ENCODE measurements around the gene NUP93. TPM values are rescaled to one million over a fixed set of nuclear protein-coding genes. Genes with fewer than 3 reads are reported as not detected.

Gene NUP93
- total RNA-seq, 1 experiment from 2014 or later = 165 TPM

- H3K4me1 ChIP-seq (ENCODE audit: insufficient read depth, low read length) = no peaks in the 10 kb centered on the region
- H3K4me2 ChIP-seq (ENCODE audit: insufficient read depth, insufficient read length, low read length) = no peak overlapping the region
- Mint-ChIP-seq H3K9me3 (no peaks in the 10 kb centered on the region), H3K4me1 (no peaks in the 10 kb centered on the region), H3K27me3 (ENCODE audit: low read depth) (no peaks in the 10 kb centered on the region), H3K36me3 (ENCODE audit: insufficient read depth in 1 of 3, low read depth in 3 of 3) (peaks cover 45 to 93% (median 80%) of the 10 kb centered on the region in 3 experiments; a peak in 6 of 7 replicates), H3K27ac (no peak overlapping the region), H3K4me3 (no peak overlapping the region)
- no peak overlapping the region for H3K23ac ChIP-seq (ENCODE audit: insufficient read length, low read depth, low read length)
- no peak overlapping the region for H2BK12ac ChIP-seq (ENCODE audit: insufficient read length, low read depth, low read length)
- H3K9ac ChIP-seq (ENCODE audit: extremely low read depth, insufficient read length, low read length) = no peak overlapping the region
- H2BK120ac ChIP-seq (ENCODE audit: low read depth, low read length, poor library complexity, severe bottlenecking) = no peak overlapping the region
- no peak overlapping the region for H4K91ac ChIP-seq (ENCODE audit: insufficient read length, low read depth, low read length)
- H3T11ph ChIP-seq (ENCODE audit: low read length) = no peak overlapping the region
- H3K14ac ChIP-seq (ENCODE audit: insufficient read depth, low read length) = no peak overlapping the region
- H3K79me2 ChIP-seq (ENCODE audit: insufficient read depth, low read length) = no peaks in the 10 kb centered on the region
- H3K56ac ChIP-seq (ENCODE audit: insufficient read length, low read depth, low read length) = no peak overlapping the region
- no peaks in the 10 kb centered on the region for H3K79me1 ChIP-seq (ENCODE audit: insufficient read depth, low read depth, low read length, poor library complexity, severe bottlenecking)
- no peak for TF ChIP-seq CTCF (conservative IDR thresholded peaks at IDR 0.05)
- no peak overlapping the region for H4K8ac ChIP-seq (replicated peaks; ENCODE audit: insufficient read length, low read depth, low read length)
- DNase-seq = no peak
- H3K27me3 ChIP-seq (ENCODE audit: insufficient read depth, low read length) = no peaks in the 10 kb centered on the region
- no peaks in the 10 kb centered on the region for H4K20me1 ChIP-seq (ENCODE audit: control insufficient read depth, insufficient read depth, insufficient read length)
- H2AK5ac ChIP-seq (ENCODE audit: insufficient read length, low read length) = no peak overlapping the region
- no peaks in the 10 kb centered on the region for H3K23me2 ChIP-seq (ENCODE audit: insufficient read length, low read depth, low read length, poor library complexity, severe bottlenecking)
- H2AFZ ChIP-seq (ENCODE audit: low read length) = no peak overlapping the region
- no peak overlapping the region for H4K5ac ChIP-seq (ENCODE audit: insufficient read length, low read depth, low read length)
- H3K9me3 ChIP-seq (ENCODE audit: control insufficient read depth, low read depth, low read length) = no peaks in the 10 kb centered on the region
- no peak overlapping the region for H3K4ac ChIP-seq (ENCODE audit: low read depth, low read length)
- WGBS (ENCODE audit: extremely low coverage, insufficient read length, low lambda C conversion rate) = no CpG with 5 or more reads among the region's 9 CpGs
- H2BK15ac ChIP-seq (ENCODE audit: low read depth, low read length) = no peak overlapping the region
- H2BK5ac ChIP-seq (ENCODE audit: insufficient read length, low read length) = no peak overlapping the region
- no peak overlapping the region for H3K27ac ChIP-seq (ENCODE audit: insufficient read length, low read depth, low read length)
- no peak overlapping the region for H2BK20ac ChIP-seq (ENCODE audit: low read depth, low read length, poor library complexity, severe bottlenecking)
- H3K18ac ChIP-seq (ENCODE audit: insufficient read length, low read depth, low read length) = no peak overlapping the region
These were observed 108.9 kb downstream of the NUP93 start for GRCh38 chr16:56838622-56839337.

Measured in H9 (cell line).